Activated CD4-positive, alpha-beta memory T cell treated with anti-CD3 and anti-CD28 coated beads for 36 hours (primary cell): ENCODE results near the gene KCNK16. TPM values are rescaled to one million over a fixed set of nuclear protein-coding genes. Genes with fewer than 3 reads are reported as not detected.

Source experiments
- CTCF ChIA-PET: fragments of 350-600 bp; sonication (Branson Sonifier 250); formaldehyde crosslinking; loops from one replicate; lab custom pipeline; 2021; ENCODE audit warnings: antibody characterized with exemption, inconsistent platforms; lab: Charles Lee
- POLR2A ChIA-PET: fragments of 350-600 bp; sonication (Branson Sonifier 250); formaldehyde crosslinking; loops from one replicate; lab custom pipeline; 2021; ENCODE audit warnings: antibody characterized with exemption; lab: Charles Lee
- DNase-seq: peaks from one replicate; pipeline ENCODE4 v3.0.0-alpha.2; 2020
- H3K27ac Mint-ChIP-seq: one replicate; pipeline ENCODE4 v1.8.0; 2021; ENCODE audit warnings: mixed read lengths
- H3K27me3 Mint-ChIP-seq: one replicate; pipeline ENCODE4 v1.8.0; 2021; ENCODE audit warnings: mixed read lengths
- H3K36me3 Mint-ChIP-seq: one replicate; pipeline ENCODE4 v1.8.0; 2021; ENCODE audit warnings: mixed read lengths
- H3K4me1 Mint-ChIP-seq: one replicate; pipeline ENCODE4 v1.8.0; 2021; ENCODE audit warnings: low read depth, mixed read lengths
- H3K4me3 Mint-ChIP-seq: one replicate; pipeline ENCODE4 v1.8.0; 2021; ENCODE audit warnings: mild to moderate bottlenecking, mixed read lengths
- H3K9me3 Mint-ChIP-seq: one replicate; pipeline ENCODE4 v1.8.0; 2021; ENCODE audit warnings: mixed read lengths
- intact Hi-C: fragments of 100-400 bp; cut with micrococcal nuclease; formaldehyde crosslinking; loops from one replicate; pipeline ENCODE4 v1.15.1; 2023
- total RNA-seq, 2 experiments: library from RNA; stranded (reverse); gene quantifications; one replicate each; pipeline ENCODE4 v1.2.3, GENCODE V29; 2021

KCNK16 gene
- total RNA-seq, 2 experiments from 2014 or later: not detected

DNA sequence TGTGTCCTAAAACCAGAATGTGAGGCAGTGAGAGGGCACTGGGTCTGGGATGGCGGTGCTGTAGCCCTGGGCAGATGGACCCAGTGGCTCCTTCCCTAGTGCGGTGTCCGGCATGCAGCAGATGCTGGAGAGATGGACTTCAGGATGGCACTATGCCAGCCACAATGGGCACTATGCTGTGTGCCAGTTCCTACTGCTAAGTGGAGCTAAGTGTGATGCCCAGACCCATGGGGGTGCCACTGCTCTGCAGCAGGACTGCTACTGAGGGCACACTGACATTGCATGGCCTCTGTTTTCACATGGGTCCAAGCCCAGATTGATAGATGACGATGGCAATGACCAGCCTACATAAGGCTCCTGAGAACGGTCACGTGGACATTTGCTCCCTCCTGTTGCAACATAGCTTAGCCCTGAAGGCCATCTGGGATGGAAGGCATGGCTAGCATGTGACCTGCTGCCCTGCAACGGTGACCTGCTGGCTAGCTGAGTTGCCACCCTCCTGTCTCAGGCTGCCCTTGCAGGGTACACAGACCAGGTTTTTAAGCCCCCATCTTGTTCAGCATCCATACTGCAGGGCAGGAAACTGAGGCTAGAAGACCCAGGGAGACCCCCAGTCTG, 31.3 kb upstream of the KCNK16 start:
- intact Hi-C loops: no loop called here
- DNase-seq: no peak
- no peaks in the 10 kb centered on the region for H3K27me3 Mint-ChIP-seq
- no peaks in the 10 kb centered on the region for H3K4me1 Mint-ChIP-seq
- no peaks in the 10 kb centered on the region for H3K9me3 Mint-ChIP-seq
- H3K27ac Mint-ChIP-seq: no peak overlapping the region
- ChIA-PET CTCF (no interaction called here), POLR2A (no interaction called here)
- no peaks in the 10 kb centered on the region for H3K36me3 Mint-ChIP-seq
- no peak overlapping the region for H3K4me3 Mint-ChIP-seq

GRCh38 chr6:39350723-39351505, 28.4 kb upstream of the KCNK16 start:
- H3K36me3 Mint-ChIP-seq: no peaks in the 10 kb centered on the region
- no peaks in the 10 kb centered on the region for H3K27me3 Mint-ChIP-seq
- POLR2A ChIA-PET: no interaction called here
- CTCF ChIA-PET: interaction anchor here (0.9 to 1.7 kb wide), 2 partner anchors 10 to 11 kb away, joined by 3 to 4 read pairs; no protein-coding TSS in a partner anchor
- DNase-seq: no peak
- H3K4me3 Mint-ChIP-seq: no peak overlapping the region
- intact Hi-C loops: no loop called here
- H3K4me1 Mint-ChIP-seq: no peaks in the 10 kb centered on the region
- H3K27ac Mint-ChIP-seq: no peak overlapping the region
- H3K9me3 Mint-ChIP-seq: no peaks in the 10 kb centered on the region

GRCh38 chr6:39348740-39349139, 26.2 kb upstream of the KCNK16 start:
- no peak overlapping the region for H3K27ac Mint-ChIP-seq
- CTCF ChIA-PET: interaction anchor here (0.9 to 1.4 kb wide), 4 partner anchors 10 to 181 kb away, joined by 3 to 4 read pairs (median 4); no protein-coding TSS in a partner anchor

DNA sequence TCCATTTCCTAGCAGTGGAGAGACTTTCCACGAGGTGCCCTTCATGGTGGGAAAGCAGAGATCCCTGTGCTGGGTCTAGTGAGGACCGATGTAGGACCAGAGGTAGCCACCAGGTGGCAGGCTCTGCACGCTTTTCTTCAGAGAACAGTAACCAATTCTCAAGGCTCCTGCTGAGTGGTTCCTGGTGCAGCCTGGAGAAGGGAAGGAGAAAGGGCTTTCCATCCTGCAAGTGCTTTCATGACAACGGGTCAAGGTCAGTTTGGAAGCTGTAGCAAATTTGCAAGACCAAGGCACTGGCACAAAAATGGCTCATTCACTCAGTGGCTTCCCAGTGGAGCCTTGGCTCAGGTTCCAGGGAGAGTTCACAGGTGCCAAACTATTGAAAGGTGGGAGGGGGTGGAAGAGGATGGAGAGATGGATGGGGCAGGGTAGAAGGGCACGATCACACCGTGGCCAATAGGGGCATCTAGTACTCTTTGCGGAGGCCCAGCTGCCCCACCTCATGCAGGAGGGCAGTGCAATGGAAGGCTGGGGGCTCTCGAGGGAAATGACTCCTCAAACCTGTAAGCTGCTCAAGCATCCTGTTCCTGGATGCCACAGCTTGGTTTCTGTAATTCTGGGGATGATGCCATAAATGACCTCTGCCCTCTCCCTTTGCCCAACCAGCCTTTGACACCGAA, 25.5 kb upstream of the KCNK16 start:
- H3K4me3 Mint-ChIP-seq: no peak overlapping the region
- no peak overlapping the region for H3K27ac Mint-ChIP-seq
- no peaks in the 10 kb centered on the region for H3K4me1 Mint-ChIP-seq
- no peaks in the 10 kb centered on the region for H3K27me3 Mint-ChIP-seq
- H3K9me3 Mint-ChIP-seq: no peaks in the 10 kb centered on the region
- DNase-seq: peak; percentile 71
- no peaks in the 10 kb centered on the region for H3K36me3 Mint-ChIP-seq
- ChIA-PET CTCF (interaction anchor here (0.9 to 1.4 kb wide), 5 partner anchors 10 to 181 kb away, joined by 3 to 4 read pairs (median 3); no protein-coding TSS in a partner anchor), POLR2A (no interaction called here)
- intact Hi-C loops: no loop called here

More at GRCh38 chr6:39348740-39349139, 26.2 kb upstream of the KCNK16 start:
- no peak overlapping the region for H3K4me3 Mint-ChIP-seq
- POLR2A ChIA-PET: no interaction called here
- H3K36me3 Mint-ChIP-seq: no peaks in the 10 kb centered on the region
- DNase-seq: no peak
- H3K4me1 Mint-ChIP-seq: no peaks in the 10 kb centered on the region
- no peaks in the 10 kb centered on the region for H3K27me3 Mint-ChIP-seq
- no peaks in the 10 kb centered on the region for H3K9me3 Mint-ChIP-seq
- intact Hi-C loops: no loop called here

DNA sequence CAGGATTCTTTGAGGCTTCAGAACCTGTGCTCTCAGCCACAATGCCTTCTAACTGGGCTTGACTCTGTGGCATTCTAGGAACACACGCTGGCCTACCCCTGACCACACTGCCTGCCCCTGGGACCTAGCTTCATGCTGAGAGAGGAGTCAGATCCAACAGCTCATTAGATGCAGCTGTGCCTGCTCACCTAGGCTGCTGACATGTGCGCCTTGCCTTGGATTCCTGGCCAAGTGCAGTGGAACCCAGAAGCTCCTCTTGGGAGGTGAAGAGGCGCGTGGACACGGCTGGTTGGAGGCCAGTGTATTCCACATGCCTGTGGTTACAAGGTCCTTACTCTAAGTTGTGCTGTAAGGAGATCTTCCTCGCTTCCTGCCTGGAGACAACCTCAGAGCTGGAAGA, 24.7 kb upstream of the KCNK16 start:
- Mint-ChIP-seq H3K4me3 (no peak overlapping the region), H3K27me3 (no peaks in the 10 kb centered on the region), H3K4me1 (no peaks in the 10 kb centered on the region), H3K9me3 (no peaks in the 10 kb centered on the region), H3K36me3 (no peaks in the 10 kb centered on the region), H3K27ac (no peak overlapping the region)
- ChIA-PET POLR2A (no interaction called here), CTCF (interaction anchor here (0.7 to 1.5 kb wide), 4 partner anchors 12 to 546 kb away, joined by 3 to 4 read pairs (median 3); no protein-coding TSS in a partner anchor)
- intact Hi-C loops: no loop called here
- DNase-seq: no peak

DNA sequence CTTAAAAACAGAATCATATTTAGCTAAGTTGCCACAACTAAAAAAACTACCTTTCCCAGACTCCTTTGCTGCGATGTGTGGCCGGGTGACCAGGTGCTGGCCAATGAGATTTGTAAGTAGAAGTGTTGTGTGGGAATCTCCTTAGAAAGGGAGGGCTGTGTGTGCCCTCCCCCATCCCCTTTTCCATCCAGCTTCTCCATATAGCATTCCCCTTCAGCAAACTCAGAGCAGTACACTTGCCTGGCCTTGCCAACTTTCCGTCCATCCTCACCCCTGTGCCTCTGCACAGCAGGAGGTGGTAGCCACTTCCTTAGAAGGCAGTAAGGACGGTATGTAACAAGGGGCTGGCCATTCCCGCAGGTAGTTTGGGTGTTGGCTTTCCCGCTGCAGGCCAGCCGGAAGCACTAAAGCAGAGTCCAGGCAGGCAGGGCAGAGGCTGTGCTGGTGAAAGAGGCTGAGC, 22.3 kb upstream of the KCNK16 start:
- H3K36me3 Mint-ChIP-seq: no peaks in the 10 kb centered on the region
- no peak for DNase-seq
- H3K27me3 Mint-ChIP-seq: no peaks in the 10 kb centered on the region
- ChIA-PET POLR2A (no interaction called here), CTCF (interaction anchor here (0.6 kb wide), 1 partner anchor 8 kb away, joined by 3 read pairs; no protein-coding TSS in a partner anchor)
- H3K4me1 Mint-ChIP-seq: no peaks in the 10 kb centered on the region
- no peaks in the 10 kb centered on the region for H3K9me3 Mint-ChIP-seq
- H3K27ac Mint-ChIP-seq: no peak overlapping the region
- intact Hi-C loops: no loop called here
- H3K4me3 Mint-ChIP-seq: no peak overlapping the region

DNA sequence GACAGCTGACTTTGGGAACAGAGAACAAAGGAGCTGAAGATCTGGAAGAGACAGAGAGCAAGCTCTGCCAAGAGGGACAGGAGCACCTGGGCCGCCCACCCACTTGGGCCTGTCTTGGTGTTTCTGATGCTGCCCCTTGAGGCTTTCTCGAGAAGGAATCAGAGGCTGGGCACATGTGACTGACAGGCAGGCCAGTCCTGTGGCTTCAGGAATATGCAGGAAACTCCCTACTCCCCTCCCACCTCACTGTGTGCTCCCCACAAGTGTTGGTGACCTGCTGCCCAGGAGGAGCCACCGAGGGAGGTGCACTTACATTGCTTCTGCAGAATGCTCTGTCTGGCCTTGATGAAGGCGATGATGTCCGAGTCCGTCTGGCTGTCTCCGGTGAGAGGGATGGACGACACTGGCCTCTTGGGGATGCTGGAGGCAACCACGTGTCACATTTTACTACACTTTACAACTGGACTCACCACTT, 20.9 kb upstream of the KCNK16 start:
- ChIA-PET POLR2A (no interaction called here), CTCF (no interaction called here)
- DNase-seq: no peak
- Mint-ChIP-seq H3K36me3 (no peaks in the 10 kb centered on the region), H3K4me3 (no peak overlapping the region), H3K9me3 (no peaks in the 10 kb centered on the region), H3K27ac (no peak overlapping the region), H3K4me1 (no peaks in the 10 kb centered on the region), H3K27me3 (peaks cover 4% of the 10 kb centered on the region)
- intact Hi-C loops: no loop called here

- CTCF ChIA-PET: interaction anchor here (0.6 kb wide), 1 partner anchor 20 kb away, joined by 3 read pairs; no protein-coding TSS in a partner anchor
- H3K9me3 Mint-ChIP-seq: no peaks in the 10 kb centered on the region
- intact Hi-C loops: no loop called here
- POLR2A ChIA-PET: no interaction called here
- H3K4me3 Mint-ChIP-seq: no peak overlapping the region
- no peak overlapping the region for H3K27ac Mint-ChIP-seq
- no peaks in the 10 kb centered on the region for H3K4me1 Mint-ChIP-seq
- H3K36me3 Mint-ChIP-seq: no peaks in the 10 kb centered on the region
- no peak for DNase-seq
- peaks cover 10% of the 10 kb centered on the region for H3K27me3 Mint-ChIP-seq
These were observed 20.3 kb upstream of the KCNK16 start for GRCh38 chr6:39342692-39343395.

- POLR2A ChIA-PET: no interaction called here
- CTCF ChIA-PET: interaction anchor here (0.6 kb wide), 1 partner anchor 21 kb away, joined by 3 read pairs; no protein-coding TSS in a partner anchor
- peaks cover 14% of the 10 kb centered on the region for H3K27me3 Mint-ChIP-seq
- no peak overlapping the region for H3K4me3 Mint-ChIP-seq
- intact Hi-C loops: no loop called here
- no peaks in the 10 kb centered on the region for H3K9me3 Mint-ChIP-seq
- no peaks in the 10 kb centered on the region for H3K36me3 Mint-ChIP-seq
- no peaks in the 10 kb centered on the region for H3K4me1 Mint-ChIP-seq
- DNase-seq: no peak
- no peak overlapping the region for H3K27ac Mint-ChIP-seq
These were observed 19.4 kb upstream of the KCNK16 start for GRCh38 chr6:39341937-39342336.

- H3K27me3 Mint-ChIP-seq: peaks cover 14% of the 10 kb centered on the region
- POLR2A ChIA-PET: no interaction called here
- no peak for DNase-seq
- no peak overlapping the region for H3K27ac Mint-ChIP-seq
- CTCF ChIA-PET: interaction anchor here (1.0 to 1.3 kb wide), 2 partner anchors 9 to 21 kb away, joined by 3 to 4 read pairs; no protein-coding TSS in a partner anchor
- no peaks in the 10 kb centered on the region for H3K9me3 Mint-ChIP-seq
- H3K4me3 Mint-ChIP-seq: no peak overlapping the region
- peaks cover 1% of the 10 kb centered on the region for H3K4me1 Mint-ChIP-seq
- intact Hi-C loops: no loop called here
- H3K36me3 Mint-ChIP-seq: no peaks in the 10 kb centered on the region
These were observed 18.9 kb upstream of the KCNK16 start for GRCh38 chr6:39341352-39341751.

DNA sequence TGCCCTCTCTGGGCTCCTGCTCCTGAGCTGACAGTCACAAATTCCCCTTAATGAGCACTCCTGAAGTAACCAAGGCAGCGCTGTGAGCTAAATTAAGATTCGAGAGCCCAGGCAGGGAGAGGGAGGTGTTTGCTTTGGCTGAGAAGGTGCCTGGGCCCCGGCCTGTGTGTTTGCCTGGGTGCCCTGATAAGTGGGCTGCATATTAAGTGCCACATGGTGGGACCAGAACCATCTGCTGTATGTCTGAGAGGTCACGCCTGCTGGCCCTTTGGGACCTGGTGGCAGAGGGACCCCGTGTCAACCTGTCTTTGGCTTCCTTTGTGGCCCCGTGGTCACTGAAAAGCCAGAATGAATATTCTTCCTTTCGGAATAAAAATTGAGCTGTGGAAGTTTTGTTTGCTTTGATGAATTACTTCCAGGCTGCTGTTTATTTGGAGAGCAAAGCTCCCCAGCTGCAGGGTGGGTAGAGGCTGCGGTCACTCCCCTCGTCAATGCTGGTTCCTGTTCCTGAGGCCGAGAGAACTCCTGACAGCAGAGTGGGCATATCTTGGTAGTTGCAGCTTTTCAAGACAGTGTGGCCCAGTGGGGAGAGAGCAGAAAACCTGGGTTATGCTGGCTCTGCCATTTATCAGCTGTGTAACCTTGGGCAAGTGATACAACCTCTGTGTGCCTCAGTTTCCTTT, 17.5 kb upstream of the KCNK16 start:
- H3K36me3 Mint-ChIP-seq: no peaks in the 10 kb centered on the region
- peaks cover 14% of the 10 kb centered on the region for H3K27me3 Mint-ChIP-seq
- POLR2A ChIA-PET: no interaction called here
- DNase-seq: no peak
- intact Hi-C loops: no loop called here
- no peak overlapping the region for H3K27ac Mint-ChIP-seq
- H3K4me1 Mint-ChIP-seq: peaks cover 7% of the 10 kb centered on the region
- H3K9me3 Mint-ChIP-seq: no peaks in the 10 kb centered on the region
- H3K4me3 Mint-ChIP-seq: no peak overlapping the region
- CTCF ChIA-PET: interaction anchor here (1.0 to 1.3 kb wide), 2 partner anchors 11 to 22 kb away, joined by 3 to 4 read pairs; no protein-coding TSS in a partner anchor
